Omental fat pad (tissue), 4 donors: ENCODE results near the gene RHBDF2. TPM values are rescaled to one million over a fixed set of nuclear protein-coding genes. Genes with fewer than 3 reads are reported as not detected.

Source experiments
- ATAC-seq: fragments of 150-250 bp; one replicate; pipeline ENCODE4 v1.9.1; 2016; ENCODE audit warnings: mild to moderate bottlenecking, moderate library complexity; ENCODE audit not compliant: low FRiP score
- DNase-seq: peaks from one replicate; pipeline ENCODE4 v3.0.0-alpha.2; 2019; ENCODE audit warnings: low spot score
- CTCF ChIP-seq, 3 donors: fragments of 450-650 bp; IDR thresholded peaks; one replicate each; pipeline ENCODE4 v1.5.1; 2016 to 2017; ENCODE audit warnings: antibody characterized with exemption in 3 of 3, mild to moderate bottlenecking in 3 of 3, moderate library complexity in 2 of 3
- total RNA-seq, 4 donors: library from RNA; depleted of rRNA; stranded (reverse); fragments of >200 nt; gene quantifications; one replicate each; pipeline ENCODE4 v1.1.0, GENCODE V29; 2016

RHBDF2 gene
- total RNA-seq, 4 donors from 2014 or later, result 29.9 to 77.9 (median 56.7) TPM

DNA sequence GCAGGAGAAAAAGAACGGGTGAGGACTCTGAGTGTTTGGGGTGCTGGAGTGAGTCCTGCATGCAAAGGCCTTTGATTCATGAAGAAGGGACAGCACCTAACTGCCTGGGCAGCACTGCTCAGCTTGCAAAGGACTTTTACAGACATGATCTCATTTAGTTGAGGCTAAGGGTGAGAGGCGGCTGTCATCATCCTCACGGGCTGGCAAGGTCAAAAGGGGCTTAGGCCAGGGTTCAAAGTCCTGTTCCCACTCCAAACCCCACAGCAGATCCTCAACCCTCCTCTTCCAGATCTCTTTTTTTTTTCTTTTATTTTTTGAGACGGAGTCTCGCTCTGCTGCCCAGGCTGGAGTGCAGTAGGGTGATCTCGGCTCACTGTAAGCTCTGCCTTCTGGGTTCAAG lies 4.8 kb downstream of the RHBDF2 start:
- TF ChIP-seq CTCF (IDR thresholded peaks at IDR 0.05), result no peak
- no peak for DNase-seq
- ATAC-seq, result no peak

DNA sequence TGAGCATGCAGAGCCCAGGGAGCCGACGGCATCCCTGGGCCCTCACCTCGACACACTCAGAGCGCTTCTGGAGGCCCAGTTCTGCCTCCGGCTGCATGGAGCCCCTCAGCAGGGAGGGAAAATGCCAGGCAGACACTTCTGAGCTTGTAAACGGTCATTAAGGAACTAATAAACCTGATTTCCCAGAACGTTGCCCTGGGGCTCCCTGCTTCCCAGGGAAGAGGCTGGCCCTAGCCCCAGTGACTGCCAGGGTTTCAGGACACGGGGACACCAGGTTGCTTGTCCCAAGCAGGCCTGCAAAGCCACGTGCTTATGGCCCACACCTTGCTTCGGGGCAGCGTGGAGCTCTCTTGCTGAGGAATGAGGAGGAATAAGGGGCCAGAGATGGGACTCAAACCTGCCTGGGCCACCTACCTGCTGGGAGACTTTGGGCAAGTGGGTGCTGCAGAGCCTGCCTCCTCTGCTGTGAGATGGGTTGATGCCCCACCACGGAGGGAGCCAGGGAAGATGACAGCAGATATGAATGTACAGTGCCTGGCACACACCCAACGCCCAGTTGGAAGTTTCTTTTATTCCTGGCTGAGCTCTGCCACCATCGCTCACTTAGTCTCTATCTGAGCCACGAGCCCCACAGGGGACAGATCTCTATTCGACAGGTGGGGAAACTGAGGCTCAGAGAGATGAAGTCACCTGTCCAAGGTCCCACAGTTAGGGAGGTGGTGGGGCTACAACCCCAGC lies 5.4 kb downstream of the RHBDF2 start:
- ATAC-seq (no peak), DNase-seq (no peak)
- no peak for TF ChIP-seq CTCF (IDR thresholded peaks at IDR 0.05)

- DNase-seq (no peak), ATAC-seq (no peak)
- no peak for TF ChIP-seq CTCF (IDR thresholded peaks at IDR 0.05)
Measured at GRCh38 chr17:76493505-76494167, 7.6 kb downstream of the RHBDF2 start.

DNA sequence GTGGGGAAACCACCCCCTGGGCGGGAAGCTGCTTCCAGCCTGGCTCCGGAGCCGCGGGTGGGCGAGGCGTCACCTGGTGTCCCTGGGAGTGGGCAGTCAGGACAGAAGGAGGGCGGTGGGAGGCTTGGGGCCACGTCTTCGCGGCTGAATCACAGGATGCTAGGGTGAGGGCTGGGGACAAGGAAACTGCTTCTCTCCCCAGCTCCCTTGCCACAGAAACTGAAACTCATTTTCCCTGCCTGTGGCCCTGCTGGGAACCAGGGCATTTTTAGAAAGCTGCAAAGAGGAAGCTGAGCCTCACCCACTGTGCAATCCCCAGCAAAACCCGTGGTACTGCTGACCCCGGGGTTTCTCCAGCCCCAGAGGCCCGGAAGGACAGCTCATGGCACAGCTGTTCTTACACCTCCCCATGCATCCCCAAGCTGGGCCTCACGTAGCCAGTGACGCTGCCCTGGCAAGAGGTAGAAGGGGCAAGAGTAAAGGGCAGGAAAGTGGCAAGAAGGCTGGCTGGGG lies 8.2 kb downstream of the RHBDF2 start:
- DNase-seq, result no peak
- ATAC-seq, result peak; percentile 39
- TF ChIP-seq CTCF (IDR thresholded peaks at IDR 0.05), result no peak

- no peak for ATAC-seq
- DNase-seq, result no peak
- no peak for TF ChIP-seq CTCF (IDR thresholded peaks at IDR 0.05)
Measured at GRCh38 chr17:76492123-76492988, 8.9 kb downstream of the RHBDF2 start.

- no peak for ATAC-seq
- TF ChIP-seq CTCF (IDR thresholded peaks at IDR 0.05), result no peak
- no peak for DNase-seq
Measured at GRCh38 chr17:76491271-76492122, 9.7 kb downstream of the RHBDF2 start.
